HG03571 (cell line): ENCODE measurements around the gene LTBP2.

ENCODE experiments used
- ATAC-seq: cut with Tn5 transposase; IDR thresholded peaks from one replicate; pipeline ENCODE4 v1.9.1; 2021; ENCODE audit not compliant: unreplicated experiment

LTBP2 gene

DNA sequence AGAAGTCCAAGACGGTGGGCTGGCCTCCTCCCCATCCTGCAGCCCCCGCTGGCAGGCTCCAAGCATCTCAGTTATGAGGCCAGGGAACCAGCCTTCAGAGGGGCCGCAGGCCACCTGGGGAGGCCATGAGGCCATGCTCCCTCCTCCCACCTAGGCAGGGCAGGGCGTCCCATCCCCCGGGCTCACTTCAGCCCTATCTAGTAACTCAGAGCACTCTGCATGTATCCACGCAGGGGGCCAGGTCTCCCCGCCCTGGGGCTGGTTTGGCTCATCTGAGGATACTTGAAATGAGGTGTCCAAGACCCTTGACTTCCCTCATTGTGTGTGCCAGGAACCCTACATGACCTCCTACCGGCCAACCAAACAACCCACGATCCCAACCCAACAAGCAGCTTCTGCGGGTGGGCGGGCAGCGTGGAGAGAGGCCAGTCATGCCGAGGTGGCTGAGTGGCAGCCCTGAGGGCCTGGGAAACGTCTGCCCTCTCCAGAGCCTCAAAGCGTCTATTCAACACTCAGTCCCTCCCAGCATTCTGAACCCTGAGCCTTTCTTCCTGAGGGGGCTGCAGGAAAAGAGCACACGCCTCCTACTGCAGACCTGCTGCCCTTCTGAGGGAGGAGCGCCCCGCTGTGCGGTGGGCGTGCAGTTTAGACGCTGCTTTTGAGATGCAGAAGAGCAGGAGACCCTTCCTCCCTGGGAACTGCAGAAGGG lies 101.7 kb downstream of the LTBP2 start:
- no peak for ATAC-seq

DNA sequence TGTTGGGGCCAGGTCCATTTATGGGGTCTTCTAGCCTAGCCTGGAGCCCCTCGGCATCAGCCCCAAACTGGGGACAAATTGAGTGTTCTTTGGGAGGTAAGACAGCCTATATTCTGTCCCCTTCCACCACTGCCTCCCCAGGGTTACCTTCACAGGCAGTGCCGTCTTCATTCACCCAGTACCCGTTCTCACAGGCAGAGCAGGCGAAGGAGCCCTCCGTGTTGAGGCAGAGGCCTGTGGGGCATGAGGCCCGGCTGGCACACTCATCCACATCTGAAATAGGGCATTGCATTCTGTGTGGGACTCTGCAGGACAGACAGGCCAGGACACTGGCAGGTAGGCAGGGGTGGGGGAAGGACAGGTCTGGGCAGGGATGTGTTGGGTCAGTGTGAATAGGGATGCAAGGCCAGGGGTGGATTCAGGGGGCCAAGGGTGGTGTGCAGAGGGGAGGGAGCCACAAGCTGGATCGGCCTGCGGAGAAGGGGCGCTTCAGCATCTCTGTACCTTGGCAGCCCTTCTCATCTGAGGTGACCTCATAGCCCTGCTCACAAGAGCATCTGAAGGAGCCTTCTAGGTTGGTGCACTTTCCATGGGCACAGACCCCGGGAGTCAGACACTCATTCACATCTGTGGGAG lies 102.3 kb downstream of the LTBP2 start:
- ATAC-seq: no peak

DNA sequence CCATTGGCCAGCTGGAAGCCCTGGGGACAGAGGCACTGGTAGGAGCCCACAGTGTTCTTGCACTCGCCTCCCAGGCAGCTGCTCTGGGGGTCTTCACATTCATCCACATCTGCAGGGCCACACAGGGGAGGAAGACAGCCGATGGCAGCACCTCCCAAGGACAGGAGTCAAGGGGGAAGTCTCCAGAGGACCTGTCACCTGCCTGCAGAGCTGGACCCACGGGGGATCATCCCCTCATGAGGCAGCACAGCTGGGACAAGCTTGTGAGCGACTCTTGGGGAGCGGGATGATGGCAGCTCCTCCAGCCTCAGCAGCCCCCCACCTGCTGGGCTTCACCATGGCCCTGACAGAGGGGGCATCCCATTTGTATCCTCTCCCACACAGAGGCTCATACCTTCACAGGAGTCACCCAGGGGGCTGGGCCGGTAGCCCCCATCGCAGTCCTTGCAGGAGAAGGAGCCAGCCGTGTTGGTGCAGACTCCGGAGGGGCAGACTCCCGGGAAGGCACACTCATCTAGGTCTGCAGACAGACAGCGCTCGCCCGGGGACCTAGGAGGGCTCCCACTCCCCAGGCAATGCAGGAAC lies 103.1 kb downstream of the LTBP2 start:
- ATAC-seq: no peak

DNA sequence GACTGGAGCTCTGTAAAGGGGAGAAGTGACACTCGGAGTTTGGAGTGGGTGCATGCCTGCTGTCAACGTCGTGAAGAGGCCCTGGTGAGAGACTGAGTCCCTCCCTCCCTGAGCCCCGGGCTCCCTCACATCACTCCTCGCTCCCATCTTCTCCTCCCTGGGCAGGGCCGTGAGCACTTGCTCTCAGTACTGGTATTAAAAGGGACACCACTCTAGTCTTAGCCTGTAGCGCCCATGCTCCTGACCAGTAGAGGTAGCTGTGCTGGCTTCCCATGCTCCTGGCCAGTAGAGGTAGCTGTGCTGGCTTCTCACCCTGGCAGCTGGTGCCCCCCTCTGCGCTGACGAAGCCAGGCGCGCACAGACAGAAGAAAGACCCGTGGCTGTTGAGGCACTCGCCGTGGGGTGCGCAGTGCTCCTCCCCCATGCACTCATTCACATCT lies 103.7 kb downstream of the LTBP2 start:
- ATAC-seq: no peak

DNA sequence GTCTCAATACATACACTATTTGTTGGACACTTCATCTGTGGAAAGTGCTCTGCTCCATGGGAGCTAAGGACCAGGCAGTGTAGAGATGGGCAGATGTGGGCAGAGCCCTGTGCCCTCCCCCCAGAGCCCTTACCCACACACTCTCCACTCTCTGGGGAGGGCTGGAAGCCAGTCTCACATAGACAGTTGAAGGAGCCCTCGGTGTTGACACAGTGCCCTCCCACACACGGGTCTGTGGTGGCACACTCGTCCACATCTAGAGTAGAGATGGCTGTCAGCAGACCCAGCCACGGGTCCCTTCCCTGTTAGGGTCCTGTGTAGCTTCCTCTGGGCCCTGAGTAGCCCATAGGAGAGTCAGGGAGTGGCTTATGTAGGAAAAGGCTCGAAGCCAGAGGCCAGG lies 104.2 kb downstream of the LTBP2 start:
- ATAC-seq: no peak

DNA sequence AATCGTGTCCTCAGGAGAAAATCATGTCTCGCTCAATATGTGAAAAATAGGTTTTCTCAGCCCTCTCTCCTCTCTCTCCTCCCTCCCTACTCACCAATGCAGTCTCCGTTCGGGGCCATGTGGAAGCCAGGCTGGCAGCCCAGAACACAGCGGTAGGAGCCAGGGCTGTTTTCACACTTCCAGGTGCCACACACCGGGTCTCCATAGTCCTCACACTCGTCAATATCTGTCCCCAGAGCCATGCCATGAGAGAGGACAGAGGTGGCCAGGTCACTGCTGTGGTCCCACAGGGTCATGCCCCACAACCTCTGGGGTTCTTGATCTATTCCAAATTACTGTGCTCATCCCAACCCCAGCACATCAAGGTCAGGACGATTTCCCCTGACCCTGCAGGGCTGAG lies 105.0 kb downstream of the LTBP2 start:
- no peak for ATAC-seq

DNA sequence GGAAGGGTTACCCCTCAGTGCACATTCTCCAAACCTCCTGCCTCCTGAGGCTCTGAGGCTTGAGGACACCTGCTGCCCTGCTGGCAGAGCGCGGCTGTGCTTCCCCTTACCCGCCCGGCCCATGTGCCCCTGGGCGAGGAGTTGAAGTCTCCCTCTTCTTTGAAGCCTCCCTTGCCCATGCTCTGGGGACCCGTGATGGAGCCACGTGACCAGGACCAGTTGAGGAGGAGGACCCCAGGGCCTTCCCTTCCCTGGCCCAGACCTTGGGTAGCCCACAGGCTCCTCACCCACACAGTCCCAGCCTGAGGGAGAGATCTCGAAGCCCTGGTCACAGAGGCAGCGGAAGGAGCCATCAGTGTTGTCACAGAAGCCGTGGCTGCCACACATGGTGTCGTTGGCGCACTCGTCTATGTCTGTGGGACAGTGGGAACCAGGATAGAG lies 105.6 kb downstream of the LTBP2 start:
- no peak for ATAC-seq

DNA sequence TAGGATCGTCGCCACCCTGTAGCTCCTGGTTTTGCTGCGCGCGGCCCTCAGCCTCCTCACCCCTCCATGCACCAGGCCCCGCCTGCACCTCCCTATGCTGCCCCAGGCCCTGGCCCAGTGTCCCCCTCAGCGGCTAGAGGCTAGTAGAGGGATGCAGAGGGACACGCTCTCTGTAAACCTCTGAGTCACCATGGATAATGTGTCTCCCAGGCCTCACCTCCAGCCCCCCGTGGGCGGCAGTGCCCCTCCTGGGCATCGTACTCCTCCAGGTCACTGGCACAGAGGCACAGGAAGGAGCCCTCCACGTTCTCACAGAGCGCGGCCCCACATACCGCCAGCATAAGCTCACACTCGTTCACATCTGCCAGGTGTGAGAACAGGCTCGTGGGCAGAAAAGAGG lies 106.2 kb downstream of the LTBP2 start:
- no peak for ATAC-seq

DNA sequence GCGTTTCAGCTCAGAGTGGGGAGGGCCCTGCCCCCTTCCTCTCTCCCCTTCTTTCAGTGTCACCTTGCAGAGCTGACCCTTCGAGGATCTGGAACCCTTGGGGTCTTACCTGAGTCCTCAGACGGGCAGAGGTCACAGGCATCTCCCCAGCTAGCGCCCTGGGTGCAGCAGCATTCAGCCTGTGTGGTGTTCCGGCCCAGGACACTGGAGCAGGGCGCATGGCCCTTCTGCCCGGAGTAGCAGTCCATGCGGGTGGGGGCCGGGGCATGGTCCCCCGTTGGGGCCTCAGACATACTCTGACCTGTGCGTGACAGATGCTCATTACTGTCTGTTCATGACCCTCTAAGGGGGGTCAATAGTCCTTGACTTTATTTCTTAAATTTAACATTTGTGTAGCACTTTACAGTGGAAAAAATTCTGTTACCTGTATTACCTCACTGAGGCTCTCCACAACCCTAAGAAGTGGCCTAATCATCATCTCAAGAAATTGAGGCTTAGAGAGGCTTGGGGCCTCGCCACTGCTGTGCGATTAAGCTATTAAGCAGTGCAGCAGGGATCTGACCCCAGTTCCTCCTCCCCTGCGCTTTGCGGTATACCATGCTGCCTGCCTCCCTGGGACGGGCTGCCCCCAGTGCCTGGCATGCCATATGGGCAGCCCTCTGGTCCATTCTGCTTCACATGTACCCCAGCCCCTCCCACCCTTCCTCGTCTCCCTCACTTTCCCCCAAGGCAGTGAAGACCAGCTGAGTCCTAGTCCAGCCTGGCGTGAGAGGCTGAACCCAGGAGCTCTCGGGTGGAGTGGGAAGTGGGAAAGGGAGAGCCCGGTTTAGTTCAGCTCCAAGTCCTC lies 106.9 kb downstream of the LTBP2 start:
- no peak for ATAC-seq

DNA sequence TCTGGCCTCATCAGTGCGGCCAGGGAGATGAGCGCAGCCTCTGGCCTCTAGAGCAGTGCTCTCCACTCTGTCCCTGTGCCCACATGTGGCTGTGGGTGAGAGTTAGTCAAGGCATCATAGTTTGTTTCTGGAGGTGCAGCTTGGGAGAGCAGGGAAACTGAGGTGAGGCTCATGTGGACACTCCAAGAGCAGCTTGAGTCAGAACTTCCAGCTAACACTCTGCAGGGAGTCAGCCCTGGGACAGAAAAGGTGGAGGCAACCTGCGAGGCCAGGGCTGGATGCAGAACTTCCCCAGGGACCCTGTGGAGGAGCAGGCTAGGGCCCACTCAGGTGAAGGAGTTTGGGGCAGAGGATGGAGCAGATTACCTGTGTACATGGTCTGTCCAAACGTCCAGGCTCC lies 107.6 kb downstream of the LTBP2 start:
- no peak for ATAC-seq

DNA sequence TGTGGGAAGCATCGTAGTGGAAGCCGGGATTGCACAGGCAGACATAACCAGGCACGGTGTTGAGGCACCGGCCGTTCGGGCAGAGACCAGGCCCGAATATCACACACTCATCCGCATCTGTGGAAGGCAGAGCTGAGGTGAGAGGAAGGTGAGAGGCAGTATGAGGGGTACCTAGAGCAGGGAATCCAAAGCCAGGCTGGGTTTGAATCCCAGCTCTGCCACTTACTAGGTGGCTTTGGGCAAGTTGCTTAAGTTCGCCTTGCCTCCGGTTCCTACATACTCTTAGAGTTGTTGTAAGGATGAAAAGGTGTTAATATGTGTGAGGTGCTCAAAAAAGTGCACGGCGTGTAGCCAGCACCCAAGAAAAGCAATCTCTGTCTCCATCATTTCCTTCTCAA lies 108.1 kb downstream of the LTBP2 start:
- no peak for ATAC-seq

DNA sequence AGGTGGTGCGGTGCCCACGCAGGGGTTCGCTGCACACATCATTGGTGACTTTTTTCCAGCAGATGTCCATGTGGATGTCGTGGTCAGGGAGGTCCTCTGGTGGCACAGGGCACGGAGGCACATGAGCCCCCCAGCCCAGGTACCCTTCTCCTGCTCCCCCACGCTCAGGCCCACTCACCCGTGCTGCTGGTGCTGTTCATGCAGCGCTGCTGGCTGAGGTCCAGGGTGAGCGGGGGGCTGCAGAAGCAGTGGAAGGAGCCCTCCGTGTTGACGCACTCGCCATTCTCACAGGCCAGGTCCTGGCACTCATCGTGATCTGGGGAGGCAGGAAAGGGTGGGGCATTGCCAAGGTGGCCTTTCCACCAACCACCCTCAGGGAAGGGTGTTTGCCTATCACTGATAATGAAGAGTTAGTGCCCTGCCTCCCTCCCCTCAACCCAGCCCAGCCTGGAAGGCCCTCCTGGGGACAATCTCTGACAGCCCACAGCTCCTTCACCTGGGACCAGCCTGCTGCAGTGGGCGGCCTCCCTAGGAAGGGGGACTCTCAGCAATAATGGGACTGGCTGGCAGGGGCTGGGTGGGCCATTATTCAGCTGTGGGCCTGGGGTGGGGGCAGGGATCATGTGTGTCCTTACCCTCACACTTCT lies 108.6 kb downstream of the LTBP2 start:
- no peak for ATAC-seq

DNA sequence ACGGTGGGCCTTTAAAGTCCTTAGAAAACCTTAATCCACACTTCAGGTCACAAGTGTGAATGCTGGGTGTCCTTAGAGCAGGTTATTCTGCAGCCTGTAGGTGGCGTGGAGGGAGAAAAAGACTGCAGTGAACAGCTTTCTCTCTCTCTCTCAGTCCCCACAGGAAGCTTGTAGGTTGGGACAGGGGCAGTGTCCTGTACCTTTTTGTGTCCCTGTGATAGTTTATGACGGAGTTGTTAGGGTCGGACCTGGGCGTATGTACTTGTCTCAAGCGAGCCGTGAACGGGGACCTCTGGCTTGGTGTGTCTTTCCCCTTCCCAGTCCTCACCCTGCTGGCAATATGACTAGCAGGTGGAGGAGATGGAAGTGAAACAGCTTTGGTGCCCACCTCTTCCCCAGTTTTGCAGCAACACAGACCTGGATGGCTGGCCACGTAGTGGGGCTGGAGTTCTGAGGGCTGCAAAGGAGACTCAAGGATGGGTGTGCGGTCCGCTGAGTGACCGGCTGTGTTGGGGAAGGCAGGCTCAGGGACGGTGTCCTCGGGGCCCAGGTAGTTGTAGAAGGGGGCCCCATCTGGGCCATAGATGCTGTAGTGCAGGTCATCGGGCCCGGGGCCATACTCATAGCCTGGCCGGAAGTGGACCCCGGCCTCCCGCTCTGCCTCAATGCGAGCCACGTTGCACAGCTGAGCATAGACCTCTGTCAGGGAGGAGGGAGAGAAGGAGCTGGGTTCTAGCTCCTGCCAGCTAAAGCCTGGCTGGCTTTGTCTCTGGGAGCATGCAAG lies 109.6 kb downstream of the LTBP2 start:
- no peak for ATAC-seq

DNA sequence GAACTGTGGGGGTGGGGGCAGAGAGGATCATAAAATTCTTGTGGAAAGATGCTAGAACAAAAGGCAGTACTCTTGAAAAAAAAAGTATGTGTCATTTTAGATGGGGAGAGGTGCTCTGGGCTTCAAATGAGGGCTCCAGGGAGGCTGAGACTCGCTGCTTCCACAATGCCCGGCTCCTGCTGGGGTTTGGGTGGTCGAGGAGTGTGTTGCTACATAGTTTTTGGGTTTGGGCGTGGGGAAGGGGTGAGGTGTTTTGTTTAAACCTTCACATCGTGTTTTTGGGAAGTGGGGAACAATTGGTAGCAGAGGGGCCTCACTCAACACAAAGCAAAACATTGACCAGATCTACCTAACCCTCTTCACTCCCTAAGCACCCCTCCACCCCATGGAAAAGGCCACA lies 110.3 kb downstream of the LTBP2 start:
- no peak for ATAC-seq

DNA sequence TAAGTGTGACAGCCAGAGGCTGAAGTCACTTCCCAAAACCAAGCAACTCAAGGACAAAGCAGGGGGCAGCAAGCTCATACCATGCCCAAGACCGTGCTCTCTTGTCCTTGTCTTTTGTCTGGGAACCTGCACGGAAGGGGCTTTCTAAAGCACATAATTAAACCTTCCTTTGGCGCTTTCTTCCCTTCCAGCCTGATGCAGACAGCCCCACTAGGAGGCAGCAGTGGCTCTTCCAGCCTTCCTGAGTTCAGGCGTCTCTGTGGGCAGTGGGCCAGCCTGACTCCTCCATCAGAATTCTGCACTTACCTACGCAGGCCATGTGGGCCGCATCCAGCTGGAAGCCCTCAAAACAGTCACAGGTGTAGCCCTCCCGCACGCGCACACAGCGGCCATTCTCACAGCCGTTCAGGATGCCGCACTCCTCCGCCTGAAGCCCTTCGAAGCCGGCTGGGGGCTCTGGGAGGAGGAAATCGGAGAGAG lies 110.9 kb downstream of the LTBP2 start:
- no peak for ATAC-seq

DNA sequence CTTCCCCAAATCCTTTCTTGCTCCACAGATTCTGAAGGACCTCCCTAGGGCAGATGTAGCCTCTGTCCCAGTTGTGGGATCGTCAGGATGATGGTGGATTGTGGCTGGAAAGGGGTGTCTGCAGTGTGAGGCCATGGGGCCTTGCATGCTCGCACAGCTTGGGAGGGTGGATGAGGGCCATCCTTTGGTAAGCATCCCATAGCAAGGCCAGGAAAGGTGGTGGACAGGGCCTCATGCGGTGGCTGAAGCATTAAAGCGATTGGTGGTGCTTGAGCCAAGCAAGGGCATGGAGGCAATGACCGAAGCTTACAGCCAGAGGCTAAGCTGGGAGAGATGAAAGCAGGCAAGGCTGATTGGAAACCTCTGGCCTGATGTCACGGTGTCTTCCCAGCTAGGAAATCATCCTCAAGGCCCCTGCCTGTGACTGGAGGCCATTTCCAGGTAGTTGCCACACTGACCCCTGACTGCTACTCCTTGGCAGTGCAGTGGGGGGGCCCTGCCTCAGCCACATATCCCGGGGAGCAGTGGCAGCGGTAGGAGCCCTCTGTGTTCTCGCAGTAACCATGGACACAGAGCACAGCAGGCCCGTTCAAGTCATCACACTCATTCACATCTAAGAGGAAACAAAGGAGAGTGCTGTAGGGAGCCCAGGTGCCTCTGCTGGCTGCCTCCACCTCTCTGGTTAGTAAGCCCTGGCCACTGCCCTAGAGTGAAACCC lies 111.5 kb downstream of the LTBP2 start:
- no peak for ATAC-seq

DNA sequence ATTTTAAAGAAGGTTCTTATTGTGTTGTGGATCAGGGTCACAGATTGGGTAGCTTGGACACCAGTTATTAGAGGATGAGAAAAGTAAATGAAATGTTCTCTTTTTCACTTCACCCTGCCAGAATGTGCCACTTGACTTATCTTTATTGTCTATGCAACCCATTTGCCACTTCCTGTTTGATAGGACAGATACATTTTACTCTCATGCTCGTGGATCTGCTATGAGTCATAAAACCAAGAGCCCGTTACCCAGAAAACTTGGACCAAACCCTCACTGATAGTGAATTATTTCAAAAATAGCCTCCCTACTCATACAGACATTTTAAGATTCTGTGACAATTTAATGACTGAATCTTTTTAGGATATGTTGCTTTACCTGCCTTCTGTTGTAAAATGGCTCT lies 116.7 kb downstream of the LTBP2 start:
- ATAC-seq: no peak

DNA sequence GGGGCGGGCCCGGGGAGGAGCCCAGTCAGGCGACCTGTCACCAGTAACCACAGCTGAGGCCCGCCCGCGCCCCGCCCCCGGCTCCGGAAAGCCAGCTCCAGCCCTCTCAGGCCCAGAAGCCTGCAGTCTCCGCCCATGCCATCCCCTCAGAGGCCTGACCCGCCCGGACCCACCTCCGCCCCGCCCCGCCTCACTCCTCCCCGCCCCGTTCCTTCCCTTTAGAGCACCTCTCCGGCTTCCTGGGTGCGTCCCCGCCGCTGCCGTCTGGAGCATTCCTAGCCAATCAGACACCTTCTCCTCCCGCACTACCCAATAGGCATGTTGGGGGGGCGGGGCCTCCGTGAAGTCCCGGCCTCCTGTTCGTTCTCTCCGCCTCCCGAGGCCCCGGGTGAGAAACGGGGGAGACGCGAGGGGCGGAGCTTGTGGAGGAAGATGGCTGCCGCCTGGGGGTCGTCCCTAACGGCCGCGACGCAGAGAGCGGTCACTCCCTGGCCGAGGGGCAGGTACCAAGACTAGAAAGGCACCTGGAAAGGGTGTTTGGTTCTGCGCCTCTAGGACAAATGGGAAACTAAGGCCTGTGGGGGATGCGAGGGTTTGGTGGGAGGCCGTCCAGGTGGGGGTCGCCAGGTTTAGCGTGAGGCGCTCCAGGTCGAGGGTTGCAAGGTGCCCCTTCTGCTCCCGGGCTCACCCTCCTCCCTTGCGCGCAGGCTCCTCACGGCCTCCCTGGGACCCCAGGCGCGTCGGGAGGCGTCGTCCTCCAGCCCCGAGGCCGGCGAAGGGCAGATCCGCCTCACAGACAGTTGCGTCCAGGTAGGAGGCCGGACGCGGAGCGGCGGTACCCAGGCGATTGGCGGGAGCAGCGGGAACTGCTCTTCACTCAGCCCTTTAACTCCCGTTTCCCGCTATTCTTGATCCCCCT lies 118.4 kb downstream of the LTBP2 start, which contains the start of gene ISCA2:
ISCA2 (plus strand) TSS at position 423 of the 919 bp plus-strand sequence; CDS start at position 433, 10 bp downstream.
- ATAC-seq: peak; percentile 89
